ACHN (cell line): ENCODE results near the gene VIPR1.

Source experiments
- DNase-seq: peaks from one replicate; pipeline ENCODE4 v3.0.0-alpha.2; 2015
- in situ Hi-C: cut with HindIII; loops from 2 replicates; pipeline ENCODE4 v1.10.0; 2017; ENCODE audit warnings: low sequenced_read_pairs, low pct_ligation_motif_present, low pct_unique_long_range_greater_than_20kb

VIPR1 gene

GRCh38 chr3:42492508-42493080 lies 9.8 kb upstream of the VIPR1 start:
- DNase-seq, result no peak

GRCh38 chr3:42493126-42493797 lies 9.2 kb upstream of the VIPR1 start:
- no peak for DNase-seq
- in situ Hi-C loops, result no loop called here

More at GRCh38 chr3:42492508-42493080, 9.8 kb upstream of the VIPR1 start:
- in situ Hi-C loops, result no loop called here

GRCh38 chr3:42493798-42494151 lies 8.7 kb upstream of the VIPR1 start:
- DNase-seq, result no peak
- in situ Hi-C loops, result no loop called here

GRCh38 chr3:42495393-42495792 lies 7.0 kb upstream of the VIPR1 start:
- in situ Hi-C loops, result no loop called here
- DNase-seq, result no peak

GRCh38 chr3:42497009-42497731 lies 5.3 kb upstream of the VIPR1 start:
- in situ Hi-C loops, result no loop called here
- DNase-seq, result no peak

- DNase-seq, result no peak
- in situ Hi-C loops, result no loop called here
These were observed 4.4 kb upstream of the VIPR1 start for GRCh38 chr3:42498034-42498433.

GRCh38 chr3:42498791-42499477 lies 3.5 kb upstream of the VIPR1 start:
- in situ Hi-C loops, result no loop called here
- DNase-seq, result no peak

GRCh38 chr3:42499478-42499871 lies 3.0 kb upstream of the VIPR1 start:
- DNase-seq, result no peak
- in situ Hi-C loops, result no loop called here

GRCh38 chr3:42500091-42500490 lies 2.4 kb upstream of the VIPR1 start:
- in situ Hi-C loops, result no loop called here

GRCh38 chr3:42500909-42501308 lies 1.5 kb upstream of the VIPR1 start:
- in situ Hi-C loops, result no loop called here
- DNase-seq, result no peak

More at GRCh38 chr3:42500091-42500490, 2.4 kb upstream of the VIPR1 start:
- no peak for DNase-seq

GRCh38 chr3:42501321-42501680 lies 1.1 kb upstream of the VIPR1 start:
- no peak for DNase-seq
- in situ Hi-C loops, result no loop called here

- DNase-seq, result peak; percentile 33
- in situ Hi-C loops, result no loop called here
These were observed 588 bp upstream of the VIPR1 start for GRCh38 chr3:42501681-42502428.

GRCh38 chr3:42503251-42503924 lies 945 bp downstream of the VIPR1 start:
- DNase-seq, result no peak
- in situ Hi-C loops, result no loop called here

- DNase-seq, result no peak
- in situ Hi-C loops, result no loop called here
These were observed 1.5 kb downstream of the VIPR1 start for GRCh38 chr3:42503957-42504333.

GRCh38 chr3:42504334-42505127 lies 2.1 kb downstream of the VIPR1 start:
- in situ Hi-C loops, result no loop called here
- DNase-seq, result no peak

- DNase-seq, result no peak
- in situ Hi-C loops, result no loop called here
These were observed 2.8 kb downstream of the VIPR1 start for GRCh38 chr3:42505128-42505848.

- DNase-seq, result no peak
- in situ Hi-C loops, result no loop called here
These were observed 3.5 kb downstream of the VIPR1 start for GRCh38 chr3:42505849-42506410.
